Airway epithelial cell (primary cell): ENCODE measurements around the gene CYLD. TPM values are rescaled to one million over a fixed set of nuclear protein-coding genes. Genes with fewer than 3 reads are reported as not detected.

Experiments used
- total RNA-seq: library from RNA; depleted of rRNA; stranded (reverse); fragments of >200 nt; gene quantifications from 2 replicates; pipeline ENCODE4 v1.2.3, GENCODE V29; 2015

Gene CYLD
- 9.6 and 13.0 TPM in 2 replicates for total RNA-seq

DNA sequence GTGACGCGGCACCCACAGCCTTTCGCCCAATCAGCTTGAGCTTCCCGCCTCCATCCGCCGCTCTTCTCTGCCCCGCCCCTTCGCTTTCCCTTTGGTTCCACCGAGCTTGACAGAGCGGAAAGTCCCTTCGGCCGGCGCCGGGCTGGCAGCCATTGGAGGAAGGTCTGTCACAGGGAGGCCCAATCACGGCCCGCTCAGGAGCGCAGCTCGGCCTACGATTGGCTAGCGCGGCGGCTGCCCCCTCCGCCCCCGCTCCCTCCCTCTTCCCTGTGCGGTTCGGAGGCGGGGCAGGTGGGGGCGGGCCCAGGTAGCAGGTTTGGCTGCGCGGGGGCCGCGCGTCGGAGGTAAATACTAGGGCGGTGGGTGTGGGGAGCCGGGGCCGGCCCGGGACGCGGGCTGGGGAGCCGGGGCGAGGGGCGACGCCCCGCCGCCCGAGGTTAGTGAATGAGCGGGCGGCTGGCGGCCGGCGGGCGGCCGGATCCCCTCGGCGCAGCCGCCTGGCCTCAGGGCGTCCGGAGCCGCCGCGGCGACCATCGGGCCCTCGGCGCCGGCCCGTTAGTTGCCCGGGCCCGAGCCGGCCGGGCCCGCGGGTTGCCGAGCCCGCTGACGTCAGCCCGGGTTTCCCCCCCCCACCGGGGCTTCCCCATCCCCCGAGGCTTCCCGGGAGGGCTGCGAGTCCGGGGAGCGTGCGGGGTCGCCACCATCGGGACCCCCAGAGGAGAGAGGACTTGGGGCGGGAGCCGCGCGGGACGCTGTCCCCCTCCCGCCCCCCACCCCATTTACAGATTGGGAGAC, at the start of gene CYLD:
Gene CYLD, plus strand, starts transcription at position 306 of the 795 bp plus-strand sequence. CDS start 7,613 bp downstream, outside the sequence.

DNA sequence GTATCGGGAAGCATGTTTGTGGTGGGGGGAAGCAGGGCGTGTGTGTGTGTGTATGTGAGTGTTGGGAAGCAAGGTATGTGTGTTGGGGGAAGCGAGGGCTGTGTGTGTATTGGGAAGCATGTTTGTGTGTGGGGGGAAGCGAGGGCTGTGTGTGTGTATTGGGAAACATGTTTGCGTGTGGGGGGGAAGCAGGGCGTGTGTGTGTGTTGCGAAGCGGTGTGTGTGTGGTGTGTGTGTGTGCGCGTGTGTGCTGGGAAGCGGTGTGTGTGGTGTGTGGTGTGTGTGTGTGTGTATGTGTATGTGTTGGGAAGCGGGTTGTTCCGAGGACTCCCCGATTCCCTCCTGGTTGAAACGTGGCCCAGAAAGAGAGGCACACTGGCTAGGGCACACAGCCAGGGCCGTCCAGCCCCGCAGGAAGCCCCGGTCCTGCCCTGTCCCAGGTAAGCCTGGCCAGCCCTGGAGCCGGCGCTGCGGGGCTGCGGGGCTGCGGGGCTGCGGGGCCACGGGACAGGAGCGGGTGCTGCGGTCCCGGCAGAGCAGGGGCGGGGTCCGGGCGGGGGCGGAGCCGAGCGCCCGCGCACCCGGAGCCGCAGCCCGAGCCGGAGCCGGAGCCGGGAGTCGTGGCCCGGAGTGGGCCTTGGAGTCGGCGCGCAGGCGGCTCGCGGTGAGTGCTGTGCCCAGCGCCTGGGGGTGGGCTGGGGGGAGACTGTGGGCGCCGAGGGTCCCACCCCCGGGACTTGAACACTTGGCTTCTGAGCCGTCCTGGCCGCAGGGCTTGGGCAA, 48.7 kb upstream of the CYLD start, which contains the start of gene NOD2:
Gene NOD2, plus strand, starts transcription at position 608 of the 783 bp plus-strand sequence. CDS start 5,890 bp downstream, outside the sequence.

Other genes with a start within 250 kb of the CYLD start
- 0.07 and 0.19 TPM in 2 replicates for gene NKD1, start 193.7 kb upstream of the CYLD start, total RNA-seq
- gene SNX20, start 60.8 kb upstream of the CYLD start, total RNA-seq = not detected in 2 replicates
- gene NOD2, start 48.5 kb upstream of the CYLD start, total RNA-seq = 4.8 and 5.6 TPM in 2 replicates